G401 (cell line): Measurements from ENCODE around the gene AGBL1. TPM values are rescaled to one million over a fixed set of nuclear protein-coding genes. Genes with fewer than 3 reads are reported as not detected.
"Not testable (repeated sequence)": the region's sequence is repeated elsewhere in the genome, so short reads cannot be mapped to it uniquely, and the experiment has no call there.

Source experiments
- DNase-seq: peaks from one replicate; pipeline ENCODE4 v3.0.0-alpha.2; 2015; ENCODE audit warnings: low spot score
- in situ Hi-C: cut with HindIII; loops from 2 replicates; pipeline ENCODE4 v1.10.0; 2016; ENCODE audit warnings: low sequenced_read_pairs, mixed read lengths
- total RNA-seq: library from RNA; depleted of rRNA; stranded (reverse); fragments of >200 nt; shearing (Covaris generic); gene quantifications from 2 replicates; pipeline ENCODE4 v1.2.3, GENCODE V29; 2014

Gene AGBL1
- total RNA-seq, 1 experiment from 2014 or later, result not detected

DNA sequence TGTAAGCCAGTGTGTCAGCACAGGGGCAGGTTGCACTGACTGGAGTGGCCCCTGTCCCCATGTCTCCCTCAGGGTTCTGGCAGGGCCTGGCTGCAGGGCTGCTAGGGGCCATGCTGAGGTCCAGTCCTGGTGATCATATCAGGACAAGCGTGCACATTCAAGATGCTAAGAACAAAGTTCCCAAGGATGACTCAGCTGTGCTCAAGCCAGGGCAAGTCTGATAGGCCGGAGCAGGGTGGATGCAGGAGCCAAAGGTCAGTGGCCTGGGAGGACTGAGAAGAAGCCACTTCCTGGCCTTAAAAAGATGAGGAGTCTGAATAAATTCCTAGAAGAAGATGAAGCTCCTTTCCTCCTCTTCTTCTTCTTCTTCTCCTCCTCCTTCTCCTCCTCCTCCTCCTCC, 353.2 kb downstream of the AGBL1 start:
- in situ Hi-C loops, result no loop called here
- no peak for DNase-seq

DNA sequence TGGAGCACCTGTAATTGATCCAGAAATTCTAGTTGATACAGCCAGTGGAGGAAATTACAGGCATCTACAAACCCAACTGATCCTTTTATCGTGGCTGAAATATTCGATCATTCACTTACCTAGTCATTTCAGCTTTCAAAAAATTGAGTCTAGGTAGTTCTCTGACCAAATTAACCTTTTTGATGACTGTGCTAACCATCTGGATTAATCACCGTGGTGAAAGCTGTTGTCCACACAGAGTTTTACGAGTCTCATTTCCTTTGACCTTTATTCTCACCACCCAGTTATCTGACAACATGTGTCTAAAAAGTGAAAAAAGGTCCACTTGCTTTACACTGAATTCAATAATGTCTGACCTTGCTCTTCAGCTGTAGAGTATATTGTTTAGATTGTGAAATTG, 354.3 kb downstream of the AGBL1 start:
- in situ Hi-C loops, result no loop called here
- DNase-seq, result no peak

GRCh38 chr15:86439614-86440013, 359.9 kb downstream of the AGBL1 start:
- DNase-seq, result no peak
- in situ Hi-C loops, result no loop called here

DNA sequence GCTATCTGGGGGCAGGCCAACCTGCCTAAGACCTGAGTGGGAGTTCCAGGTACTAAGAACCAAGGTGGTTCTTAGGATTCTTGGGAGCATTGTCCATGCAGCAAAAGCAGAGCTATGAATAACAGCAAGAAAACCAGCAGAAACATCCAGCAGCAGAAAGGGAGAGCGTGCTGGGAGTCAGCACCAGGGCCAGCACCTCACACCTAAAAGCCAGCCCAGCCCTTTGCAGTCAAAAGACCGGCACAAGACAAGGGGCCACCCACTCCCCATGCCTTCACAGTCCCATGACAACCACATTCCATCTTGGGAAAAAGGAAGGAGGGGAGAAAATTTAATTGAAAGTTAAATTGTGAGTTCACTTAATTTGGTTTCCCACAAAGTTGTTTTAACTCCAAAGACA, 364.9 kb downstream of the AGBL1 start:
- in situ Hi-C loops, result no loop called here
- no peak for DNase-seq

- no peak for DNase-seq
- in situ Hi-C loops, result no loop called here
Measured at GRCh38 chr15:86445579-86446252, 366.0 kb downstream of the AGBL1 start.

DNA sequence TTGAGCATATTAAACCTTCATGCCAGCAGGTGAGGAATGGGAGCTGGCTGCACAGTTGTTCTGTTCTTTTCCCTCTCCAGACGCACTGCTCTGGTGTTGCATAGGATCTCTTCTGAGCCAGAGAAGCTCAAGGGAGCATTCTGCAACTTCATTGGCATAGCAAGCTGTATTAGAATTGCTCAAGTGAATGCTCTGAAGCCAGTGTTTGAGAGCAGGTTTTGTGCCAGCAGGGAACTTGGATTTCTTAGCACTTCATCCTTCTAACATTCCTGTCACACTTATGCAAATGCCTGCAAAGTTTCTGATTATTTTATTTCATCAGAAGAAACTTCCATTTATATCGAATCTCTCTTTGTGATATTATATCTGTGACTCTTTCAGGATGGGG, 366.6 kb downstream of the AGBL1 start:
- in situ Hi-C loops, result no loop called here
- no peak for DNase-seq

- DNase-seq, in situ Hi-C loops: not testable (repeated sequence)
Measured at GRCh38 chr15:86465470-86466039, 385.9 kb downstream of the AGBL1 start.

DNA sequence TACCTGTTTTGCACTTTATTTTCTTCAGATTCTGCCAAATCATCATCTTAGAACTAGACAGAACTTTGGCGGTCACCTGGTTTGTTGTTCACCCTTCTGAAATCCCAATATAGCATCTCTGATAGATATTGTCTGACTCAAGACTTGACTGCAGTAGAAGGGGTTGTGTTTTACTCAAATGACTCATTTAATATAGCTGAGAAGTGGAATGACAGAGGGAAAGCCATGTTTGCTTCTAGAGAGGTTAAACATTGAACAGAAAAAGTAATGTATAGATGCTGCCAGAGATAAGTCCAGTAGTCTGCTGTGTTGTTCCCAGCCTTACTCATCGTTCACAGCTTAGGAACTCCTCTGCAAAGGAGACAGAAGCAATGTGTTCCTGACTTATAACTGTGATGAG, 402.0 kb downstream of the AGBL1 start:
- no peak for DNase-seq
- in situ Hi-C loops, result no loop called here

GRCh38 chr15:86483936-86484335, 404.3 kb downstream of the AGBL1 start:
- in situ Hi-C loops, result no loop called here
- DNase-seq, result no peak

- in situ Hi-C loops, result no loop called here
- DNase-seq, result no peak
Measured at GRCh38 chr15:86488046-86488445, 408.4 kb downstream of the AGBL1 start.

GRCh38 chr15:86489981-86490380, 410.3 kb downstream of the AGBL1 start:
- no peak for DNase-seq
- in situ Hi-C loops, result no loop called here

DNA sequence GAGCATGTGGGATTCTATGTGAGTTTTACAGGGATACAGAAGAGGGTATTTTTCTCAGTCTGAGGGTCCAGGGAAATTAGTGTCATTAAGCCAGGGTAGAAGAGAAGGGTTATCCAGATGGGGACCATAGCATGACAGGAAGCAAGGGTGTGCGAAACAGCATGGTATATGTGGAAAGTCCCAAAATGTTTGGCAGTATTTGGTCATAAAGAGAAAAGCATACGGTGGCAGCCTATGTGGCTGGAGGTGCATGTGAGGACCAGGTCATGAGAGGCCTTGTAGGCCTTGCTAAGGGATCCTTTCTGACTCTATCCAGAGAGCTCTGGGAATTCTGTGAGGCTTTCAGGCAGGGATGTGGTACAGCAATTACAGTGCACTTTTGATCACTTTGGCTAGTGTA, 411.4 kb downstream of the AGBL1 start:
- no peak for DNase-seq
- in situ Hi-C loops, result no loop called here

- DNase-seq, result no peak
- in situ Hi-C loops, result no loop called here
Measured at GRCh38 chr15:86493884-86494283, 414.2 kb downstream of the AGBL1 start.

DNA sequence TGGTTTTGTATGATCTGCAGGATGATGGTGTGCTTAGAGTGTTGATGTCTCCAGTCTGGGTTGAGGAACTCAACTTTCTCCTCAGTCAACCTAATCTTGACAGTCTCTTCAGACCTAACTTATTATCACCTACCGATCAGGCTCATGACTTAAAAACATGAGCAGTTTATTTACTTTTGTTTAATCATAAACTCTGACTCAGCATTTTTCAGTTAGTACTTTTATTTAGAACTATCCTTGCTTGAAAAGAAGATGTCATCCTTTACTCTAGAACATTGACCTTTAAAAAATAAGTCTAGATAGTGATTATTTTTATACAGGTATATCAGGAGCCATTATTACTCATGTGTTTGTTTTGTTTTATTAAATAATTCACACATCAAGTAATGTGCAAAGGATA, 414.8 kb downstream of the AGBL1 start:
- in situ Hi-C loops, result no loop called here
- no peak for DNase-seq

DNA sequence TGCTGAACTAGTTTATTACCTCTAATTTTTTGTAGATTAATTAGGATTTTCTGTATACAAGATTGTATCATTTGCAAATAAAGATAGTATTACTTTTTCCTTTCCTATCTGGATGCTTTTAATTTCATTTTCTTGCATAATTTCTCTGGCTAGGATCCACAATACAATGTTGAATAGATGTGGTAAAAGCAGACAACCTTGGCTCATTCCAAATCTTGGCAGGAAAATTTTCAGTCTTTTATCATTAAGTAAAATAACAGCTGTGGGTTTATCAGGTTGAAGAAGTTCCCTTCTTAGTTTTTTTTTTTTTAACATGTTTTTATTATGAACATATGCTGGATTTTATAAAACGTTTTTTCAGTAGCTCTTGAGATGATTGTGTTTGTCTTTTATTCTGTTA, 422.6 kb downstream of the AGBL1 start:
- in situ Hi-C loops, result no loop called here

DNA sequence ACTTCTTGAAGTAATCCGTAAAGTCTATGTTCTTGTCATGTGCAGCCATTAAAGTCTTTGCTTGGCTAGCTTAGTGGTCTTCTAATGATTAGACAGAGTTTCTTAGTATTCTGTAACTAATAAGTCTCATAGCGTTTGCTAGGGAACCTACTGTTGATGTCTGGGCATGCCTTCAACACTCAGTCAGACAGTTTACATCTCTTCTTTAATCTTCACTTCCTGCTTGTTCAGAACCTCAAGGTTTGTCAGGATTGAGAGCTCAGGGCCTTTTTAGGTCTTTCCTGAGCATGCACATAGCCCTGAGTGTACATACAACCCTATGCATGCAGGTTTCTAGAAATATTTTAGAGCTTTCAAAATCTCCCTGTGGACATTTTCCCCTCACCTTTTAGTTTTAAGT, 426.3 kb downstream of the AGBL1 start:
- DNase-seq, result no peak
- in situ Hi-C loops, result no loop called here

More for the DNA sequence above, 422.6 kb downstream of the AGBL1 start:
- no peak for DNase-seq

DNA sequence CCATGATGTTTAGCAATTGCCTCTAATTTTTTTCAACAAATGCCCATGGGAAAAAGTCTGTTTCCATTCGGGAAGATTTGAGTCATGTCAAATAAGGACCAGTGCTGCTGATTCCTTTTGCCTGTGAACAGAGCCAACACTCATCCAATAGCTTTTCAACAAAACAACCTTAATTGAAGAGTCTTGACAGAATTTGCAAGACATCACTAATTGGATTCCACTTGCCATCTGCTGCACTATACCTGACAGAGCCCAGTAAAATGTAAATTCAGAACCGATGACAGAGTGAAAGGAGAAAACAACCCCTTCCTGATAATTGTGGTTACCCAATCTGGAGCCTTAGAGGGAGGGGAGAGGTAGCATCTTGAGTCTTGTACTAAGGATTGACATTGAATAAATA, 426.7 kb downstream of the AGBL1 start:
- DNase-seq, result peak; percentile 17
- in situ Hi-C loops, result no loop called here

DNA sequence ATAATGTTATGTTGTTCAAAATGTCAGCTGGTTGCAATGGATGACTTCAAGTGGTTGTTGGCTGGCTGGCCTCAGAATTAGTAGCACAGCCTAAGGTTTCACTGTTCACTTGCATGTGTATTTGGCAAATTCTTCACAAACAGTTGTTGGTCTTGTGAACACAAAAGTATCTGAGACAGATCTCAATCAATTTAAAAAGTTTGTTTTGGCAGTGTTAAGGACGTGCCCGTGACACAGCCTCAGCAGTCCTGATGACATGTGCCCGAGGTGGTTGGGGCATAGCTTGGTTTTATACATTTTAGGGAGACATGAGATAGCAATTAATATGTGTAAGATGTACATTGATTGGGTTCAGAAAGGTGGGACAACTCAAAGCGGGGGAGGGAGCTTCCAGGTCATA, 436.0 kb downstream of the AGBL1 start:
- in situ Hi-C loops, result no loop called here
- no peak for DNase-seq

GRCh38 chr15:86522721-86523120, 443.1 kb downstream of the AGBL1 start:
- DNase-seq, result peak; percentile 97
- in situ Hi-C loops, result no loop called here

GRCh38 chr15:86526938-86527690, 447.4 kb downstream of the AGBL1 start:
- peak; percentile 61 for DNase-seq
- in situ Hi-C loops, result no loop called here

- in situ Hi-C loops, result not testable (repeated sequence)
Measured at GRCh38 chr15:86528094-86528493, 448.4 kb downstream of the AGBL1 start.

More at GRCh38 chr15:86528094-86528493, 448.4 kb downstream of the AGBL1 start:
- not testable (repeated sequence) for DNase-seq
